ENCODE measurements around the gene SERPINE1.
"Not testable (repeated sequence)": the region's sequence is repeated elsewhere in the genome, so short reads cannot be mapped to it uniquely, and the experiment has no call there.

Gene SERPINE1

DNA sequence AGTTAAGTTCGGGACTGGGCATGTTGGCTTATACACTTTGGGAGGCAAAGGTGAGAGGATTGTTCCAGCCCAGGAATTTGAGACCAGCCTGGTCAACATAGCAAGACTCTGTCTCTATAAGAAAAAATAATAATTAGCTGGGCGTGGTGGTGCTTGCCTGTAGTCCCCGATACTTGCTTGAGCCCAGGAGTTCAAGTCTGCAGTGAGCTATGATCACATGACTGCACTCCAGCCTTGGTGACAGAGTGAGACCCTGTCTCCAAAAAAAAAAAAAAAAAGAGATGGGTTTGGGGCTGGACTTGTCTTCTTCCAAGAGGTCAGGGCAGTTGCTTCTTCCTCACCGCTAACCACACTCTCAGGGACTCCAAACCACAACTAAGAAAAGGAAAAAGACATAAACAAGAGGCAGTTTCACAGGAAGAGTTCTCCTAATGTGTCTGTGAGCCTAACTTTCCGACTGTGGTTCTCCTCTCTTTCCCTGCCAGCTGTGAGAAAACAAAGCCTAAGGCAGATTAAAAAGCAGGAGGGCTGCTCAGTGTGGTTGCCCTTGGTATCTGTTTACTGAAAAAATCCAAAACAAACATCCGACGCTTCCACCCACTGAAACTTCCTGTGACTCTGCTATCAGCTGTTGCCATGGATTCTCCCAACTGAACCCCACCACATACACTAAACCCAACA, 2.4 kb upstream of the SERPINE1 start:
- DNase-seq (ENCODE audit: low read depth): no peak

DNA sequence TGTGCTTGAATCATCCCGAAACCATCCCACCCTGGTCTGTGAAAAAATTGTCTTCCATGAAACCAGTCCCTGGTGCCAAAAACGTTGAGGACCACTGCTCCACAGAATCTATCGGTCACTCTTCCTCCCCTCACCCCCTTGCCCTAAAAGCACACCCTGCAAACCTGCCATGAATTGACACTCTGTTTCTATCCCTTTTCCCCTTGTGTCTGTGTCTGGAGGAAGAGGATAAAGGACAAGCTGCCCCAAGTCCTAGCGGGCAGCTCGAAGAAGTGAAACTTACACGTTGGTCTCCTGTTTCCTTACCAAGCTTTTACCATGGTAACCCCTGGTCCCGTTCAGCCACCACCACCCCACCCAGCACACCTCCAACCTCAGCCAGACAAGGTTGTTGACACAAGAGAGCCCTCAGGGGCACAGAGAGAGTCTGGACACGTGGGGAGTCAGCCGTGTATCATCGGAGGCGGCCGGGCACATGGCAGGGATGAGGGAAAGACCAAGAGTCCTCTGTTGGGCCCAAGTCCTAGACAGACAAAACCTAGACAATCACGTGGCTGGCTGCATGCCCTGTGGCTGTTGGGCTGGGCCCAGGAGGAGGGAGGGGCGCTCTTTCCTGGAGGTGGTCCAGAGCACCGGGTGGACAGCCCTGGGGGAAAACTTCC, 784 bp upstream of the SERPINE1 start:
- no peak for DNase-seq (ENCODE audit: low read depth)

DNA sequence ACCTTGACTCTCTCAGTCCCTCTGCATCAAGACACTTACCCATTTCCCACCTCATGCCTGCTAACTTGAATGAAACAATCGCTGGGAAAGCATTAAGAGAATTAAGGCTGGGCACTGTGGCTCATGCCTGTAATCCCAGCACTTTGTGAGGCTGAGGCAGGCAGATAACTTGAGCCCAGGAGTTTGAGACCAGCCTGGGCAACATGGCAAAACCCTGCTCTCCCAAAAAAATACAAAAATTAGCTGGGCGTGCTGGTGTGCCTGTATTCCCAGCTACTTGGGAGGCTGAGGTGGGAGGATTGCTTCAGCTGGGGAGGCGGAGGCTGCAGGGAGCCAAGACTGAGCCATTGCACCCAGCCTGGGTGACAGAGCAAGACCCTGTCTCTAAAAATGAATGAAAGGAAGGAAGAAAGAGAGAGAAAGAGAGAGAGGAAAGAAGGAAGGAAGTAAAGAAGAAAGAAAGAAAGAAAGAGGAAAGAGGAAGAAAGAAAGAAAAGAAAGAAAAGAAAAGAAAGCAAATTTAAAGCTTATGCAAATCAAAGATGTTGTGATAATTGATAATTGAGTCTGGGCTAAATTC, 646 bp downstream of the SERPINE1 start:
- no peak for DNase-seq (ENCODE audit: low read depth)

DNA sequence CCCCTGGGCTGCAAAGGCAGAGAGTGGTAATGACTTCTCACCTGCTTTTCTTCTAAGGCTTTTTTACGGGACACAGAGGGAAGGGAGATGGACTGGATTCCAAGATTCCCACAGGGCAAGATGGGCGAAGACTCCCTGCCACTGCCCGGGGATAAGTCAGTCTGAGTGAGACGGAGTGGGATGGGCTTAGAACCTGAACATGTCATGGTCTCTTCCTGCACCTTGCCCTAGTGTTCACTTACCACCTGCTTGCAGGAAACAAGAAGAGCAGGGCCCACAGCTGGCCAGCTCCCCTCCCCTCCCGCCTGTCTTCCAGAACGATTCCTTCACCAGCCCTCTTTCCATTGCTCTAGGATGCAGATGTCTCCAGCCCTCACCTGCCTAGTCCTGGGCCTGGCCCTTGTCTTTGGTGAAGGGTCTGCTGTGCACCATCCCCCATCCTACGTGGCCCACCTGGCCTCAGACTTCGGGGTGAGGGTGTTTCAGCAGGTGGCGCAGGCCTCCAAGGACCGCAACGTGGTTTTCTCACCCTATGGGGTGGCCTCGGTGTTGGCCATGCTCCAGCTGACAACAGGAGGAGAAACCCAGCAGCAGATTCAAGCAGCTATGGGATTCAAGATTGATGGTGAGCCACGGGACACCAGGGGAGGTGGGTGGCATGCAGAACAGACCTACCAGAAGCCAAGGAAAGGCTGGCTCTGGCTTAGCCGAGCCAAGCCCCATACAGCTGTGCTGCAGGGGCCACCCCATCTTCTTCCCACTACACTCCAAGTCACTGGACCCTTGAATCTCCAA, 1.3 kb downstream of the SERPINE1 start:
- DNase-seq (ENCODE audit: low read depth): no peak

DNA sequence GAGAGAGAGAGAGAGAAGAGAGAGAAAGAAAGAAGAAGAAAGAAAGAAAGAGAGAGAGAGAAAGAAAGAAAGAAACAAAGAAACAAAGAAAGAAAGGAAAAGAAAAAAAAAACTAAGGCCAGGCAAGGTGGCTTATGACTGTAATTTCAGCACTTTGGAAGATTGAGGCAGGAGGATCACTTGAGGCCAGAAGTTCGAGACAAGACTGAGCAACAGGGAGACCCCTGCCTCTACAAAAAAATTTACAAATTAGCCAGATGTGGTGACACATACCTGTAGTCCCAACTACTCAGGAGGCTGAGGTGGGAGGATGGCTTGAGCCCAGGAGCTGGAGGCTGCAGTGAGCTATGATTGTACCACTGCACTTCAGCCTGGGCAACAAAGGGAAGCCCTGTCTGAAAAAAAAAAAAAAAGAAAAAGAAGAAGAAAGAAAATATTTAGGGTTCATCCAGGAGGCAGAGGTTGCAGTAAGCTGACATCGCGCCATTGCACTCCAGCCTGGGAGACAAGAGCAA, 2.8 kb downstream of the SERPINE1 start:
- no peak for DNase-seq (ENCODE audit: low read depth)

DNA sequence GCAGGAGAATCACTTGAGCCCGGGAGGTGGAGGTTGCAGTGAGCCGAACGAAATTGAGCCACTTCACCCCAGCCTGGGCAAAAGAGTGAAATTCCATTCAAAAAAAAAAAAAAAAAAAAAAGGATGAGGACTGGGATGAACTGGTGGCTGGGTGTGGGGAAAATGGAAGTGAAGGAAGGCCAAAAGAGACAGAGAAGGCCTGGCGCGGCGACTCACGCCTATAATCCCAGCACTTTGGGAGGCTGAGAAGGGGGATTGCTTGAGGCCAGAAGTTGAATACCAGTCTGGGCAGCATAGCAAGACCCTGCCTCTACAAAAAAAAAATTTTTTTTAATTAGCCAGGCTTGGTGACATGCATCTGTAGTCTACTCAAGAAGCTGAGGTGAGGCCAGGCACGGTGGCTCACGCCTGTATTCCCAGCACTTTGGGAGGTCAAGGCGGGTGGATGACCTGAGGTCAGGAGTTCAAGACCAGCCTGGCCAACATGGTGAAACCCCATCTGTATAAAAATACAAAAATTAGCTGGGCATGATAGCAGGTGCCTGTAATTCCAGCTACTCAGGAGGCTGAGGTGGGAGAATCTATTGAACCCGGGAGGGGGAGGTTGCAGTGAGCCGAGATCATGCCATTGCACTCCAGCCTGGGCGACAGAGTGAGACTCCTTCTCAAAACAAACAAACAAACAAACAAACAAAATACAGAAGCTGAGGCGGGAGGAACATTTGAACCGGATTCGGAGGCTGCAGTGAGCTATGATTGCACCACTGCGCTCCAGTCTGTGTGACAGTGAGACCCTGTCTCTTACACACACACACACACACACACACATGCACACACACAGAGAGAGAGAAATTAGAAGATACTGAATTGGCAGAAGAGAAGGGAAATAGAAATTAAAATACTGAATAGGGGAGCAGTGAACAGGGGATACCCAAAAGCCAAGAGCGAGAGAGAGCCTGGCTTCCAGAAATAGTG, 6.0 kb downstream of the SERPINE1 start:
- not testable (repeated sequence) for DNase-seq (ENCODE audit: low read depth)

DNA sequence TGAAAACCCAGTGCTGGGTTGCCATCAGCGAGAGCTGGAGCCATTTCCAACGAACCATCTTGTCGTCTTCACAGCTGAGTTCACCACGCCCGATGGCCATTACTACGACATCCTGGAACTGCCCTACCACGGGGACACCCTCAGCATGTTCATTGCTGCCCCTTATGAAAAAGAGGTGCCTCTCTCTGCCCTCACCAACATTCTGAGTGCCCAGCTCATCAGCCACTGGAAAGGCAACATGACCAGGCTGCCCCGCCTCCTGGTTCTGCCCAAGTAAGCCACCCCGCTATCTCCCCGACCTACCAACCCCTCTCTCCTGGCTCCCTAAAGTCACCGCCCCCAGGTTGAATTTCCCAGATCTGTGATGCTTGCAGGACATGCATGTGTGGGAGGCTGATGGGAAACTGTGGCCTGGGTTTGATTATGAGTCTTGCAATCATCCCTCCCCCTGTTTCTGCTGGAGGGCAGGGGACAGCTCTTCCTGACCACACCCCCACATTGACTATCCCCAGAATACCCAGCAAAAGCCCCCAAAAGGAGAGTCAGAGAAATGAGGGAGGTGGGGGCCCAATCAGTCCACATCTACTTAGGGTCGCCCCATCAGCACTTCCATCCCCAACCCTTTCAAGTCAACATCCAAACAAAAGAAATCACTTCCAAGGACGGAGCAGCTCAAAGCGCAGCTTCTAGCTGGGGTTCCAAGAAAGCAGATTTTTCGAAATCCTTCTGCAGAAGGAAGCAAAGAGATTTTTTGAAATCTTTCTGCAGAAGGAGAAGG, 6.9 kb downstream of the SERPINE1 start:
- DNase-seq (ENCODE audit: low read depth): no peak

DNA sequence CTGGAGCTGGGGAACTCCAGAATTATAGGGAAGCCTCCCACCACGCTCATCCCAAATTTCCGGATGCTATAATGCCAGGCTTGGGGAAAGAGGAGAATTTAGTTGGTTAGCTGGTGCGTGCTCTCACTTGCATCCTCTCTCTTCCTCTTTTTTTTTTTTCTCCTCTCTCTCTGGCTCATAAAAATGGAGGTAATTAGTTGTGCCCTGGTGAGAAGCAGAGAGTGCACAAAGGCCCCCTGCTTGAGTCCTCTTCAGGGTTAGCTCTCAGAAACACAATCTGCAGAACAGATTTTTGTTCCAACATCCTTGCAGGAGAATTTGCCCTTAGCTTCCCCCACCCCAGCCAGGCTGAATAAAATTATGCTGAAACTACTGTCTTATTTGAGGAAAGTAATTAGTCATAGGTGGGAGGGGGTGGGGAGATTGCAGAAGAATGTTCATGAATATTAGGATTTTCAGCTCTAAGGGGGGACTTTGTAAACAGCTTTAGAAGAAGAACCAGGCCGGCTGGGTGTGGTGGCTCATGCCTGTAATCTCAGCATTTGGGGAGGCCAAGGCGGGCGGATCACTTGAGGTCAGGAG, 7.6 kb downstream of the SERPINE1 start:
- DNase-seq (ENCODE audit: low read depth): no peak

DNA sequence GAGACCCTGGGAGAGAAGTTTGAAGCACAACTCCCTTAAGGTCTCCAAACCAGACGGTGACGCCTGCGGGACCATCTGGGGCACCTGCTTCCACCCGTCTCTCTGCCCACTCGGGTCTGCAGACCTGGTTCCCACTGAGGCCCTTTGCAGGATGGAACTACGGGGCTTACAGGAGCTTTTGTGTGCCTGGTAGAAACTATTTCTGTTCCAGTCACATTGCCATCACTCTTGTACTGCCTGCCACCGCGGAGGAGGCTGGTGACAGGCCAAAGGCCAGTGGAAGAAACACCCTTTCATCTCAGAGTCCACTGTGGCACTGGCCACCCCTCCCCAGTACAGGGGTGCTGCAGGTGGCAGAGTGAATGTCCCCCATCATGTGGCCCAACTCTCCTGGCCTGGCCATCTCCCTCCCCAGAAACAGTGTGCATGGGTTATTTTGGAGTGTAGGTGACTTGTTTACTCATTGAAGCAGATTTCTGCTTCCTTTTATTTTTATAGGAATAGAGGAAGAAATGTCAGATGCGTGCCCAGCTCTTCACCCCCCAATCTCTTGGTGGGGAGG, 10.8 kb downstream of the SERPINE1 start:
- DNase-seq (ENCODE audit: low read depth): no peak

DNA sequence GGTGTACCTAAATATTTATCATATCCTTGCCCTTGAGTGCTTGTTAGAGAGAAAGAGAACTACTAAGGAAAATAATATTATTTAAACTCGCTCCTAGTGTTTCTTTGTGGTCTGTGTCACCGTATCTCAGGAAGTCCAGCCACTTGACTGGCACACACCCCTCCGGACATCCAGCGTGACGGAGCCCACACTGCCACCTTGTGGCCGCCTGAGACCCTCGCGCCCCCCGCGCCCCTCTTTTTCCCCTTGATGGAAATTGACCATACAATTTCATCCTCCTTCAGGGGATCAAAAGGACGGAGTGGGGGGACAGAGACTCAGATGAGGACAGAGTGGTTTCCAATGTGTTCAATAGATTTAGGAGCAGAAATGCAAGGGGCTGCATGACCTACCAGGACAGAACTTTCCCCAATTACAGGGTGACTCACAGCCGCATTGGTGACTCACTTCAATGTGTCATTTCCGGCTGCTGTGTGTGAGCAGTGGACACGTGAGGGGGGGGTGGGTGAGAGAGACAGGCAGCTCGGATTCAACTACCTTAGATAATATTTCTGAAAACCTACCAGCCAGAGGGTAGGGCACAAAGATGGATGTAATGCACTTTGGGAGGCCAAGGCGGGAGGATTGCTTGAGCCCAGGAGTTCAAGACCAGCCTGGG, 11.4 kb downstream of the SERPINE1 start:
- peak; percentile 88 for DNase-seq (ENCODE audit: low read depth)

DNA sequence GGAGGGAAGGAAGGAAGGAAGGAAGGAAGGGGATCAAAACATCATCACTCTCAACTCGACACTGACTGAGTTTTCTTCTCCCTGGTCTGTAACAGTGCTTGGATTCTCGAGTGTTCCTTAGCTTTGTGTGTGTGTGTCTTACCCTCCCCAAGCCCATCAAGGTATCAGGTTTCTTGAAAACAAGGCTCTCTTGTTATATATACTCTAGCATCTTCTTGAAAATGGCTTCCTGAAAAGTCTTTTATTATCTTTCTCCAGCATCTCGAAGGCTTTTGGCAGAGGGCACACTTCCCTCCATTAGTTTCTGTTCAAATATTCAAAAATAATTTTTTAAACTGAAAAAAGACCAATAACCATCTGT, 13.4 kb downstream of the SERPINE1 start:
- no peak for DNase-seq (ENCODE audit: low read depth)

DNA sequence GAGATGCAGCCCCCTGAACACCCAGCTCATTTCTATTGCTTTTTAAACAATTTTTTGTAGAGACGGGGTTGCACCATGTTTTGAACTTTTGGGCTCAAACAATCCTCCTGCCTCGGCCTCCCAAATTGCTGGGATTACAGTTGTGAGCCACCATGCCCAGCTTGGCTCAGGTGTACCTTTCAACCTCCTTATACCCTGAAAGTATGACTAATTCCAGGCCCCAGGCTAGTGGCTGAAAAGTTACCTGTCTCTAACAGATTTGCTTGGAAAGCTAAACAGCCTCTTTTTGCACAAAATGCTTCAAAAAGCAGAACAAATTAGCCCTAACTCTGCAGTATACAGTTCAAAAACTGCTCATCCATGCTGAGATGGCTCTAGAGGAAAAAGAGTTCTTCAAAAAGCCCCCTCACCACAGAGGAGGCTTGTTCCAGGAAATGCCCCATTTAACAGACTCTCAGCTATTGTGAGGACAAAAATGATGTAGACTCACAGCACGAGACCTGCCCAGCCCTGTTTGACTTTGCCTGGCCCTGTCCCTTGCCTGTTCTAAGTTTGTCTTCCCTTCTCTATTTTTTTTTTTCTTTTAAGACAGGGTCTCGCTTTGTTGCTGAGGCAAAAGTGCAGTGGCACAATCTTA, 14.0 kb downstream of the SERPINE1 start:
- no peak for DNase-seq (ENCODE audit: low read depth)

DNA sequence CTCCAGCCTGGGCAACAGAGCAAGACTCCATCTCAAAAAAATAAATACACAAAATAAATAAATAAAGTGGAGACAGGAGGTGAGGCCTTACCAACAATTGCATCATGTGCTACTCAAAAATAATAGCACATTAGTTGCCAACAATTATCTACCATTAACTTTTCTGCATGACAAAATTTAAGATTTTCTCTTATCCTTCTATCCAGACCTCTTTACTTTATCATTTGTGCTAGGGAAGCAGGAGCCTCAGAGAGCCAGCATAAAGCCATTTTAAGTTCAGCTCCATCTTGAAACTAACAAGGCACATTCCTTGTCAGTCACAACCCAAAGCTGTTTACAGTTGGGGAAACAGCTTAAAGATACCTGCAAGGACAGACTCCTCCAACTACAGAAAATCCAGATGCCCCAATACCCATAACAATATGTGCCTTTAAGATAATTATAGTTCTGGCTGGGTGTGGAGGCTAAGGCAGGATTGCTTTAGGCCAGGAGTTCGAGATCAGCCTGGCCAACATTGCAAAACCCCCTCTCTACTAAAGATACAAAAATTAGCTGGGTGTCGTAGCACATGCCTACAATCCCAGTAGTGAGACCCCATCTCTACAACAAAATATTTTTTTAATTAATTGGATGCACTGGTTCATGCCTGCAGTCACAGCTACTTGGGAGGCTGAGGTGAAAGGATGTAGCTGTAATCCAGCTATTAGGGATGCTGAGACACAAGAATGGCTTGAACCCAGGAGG, 25.2 kb downstream of the SERPINE1 start:
- DNase-seq (ENCODE audit: low read depth): no peak

DNA sequence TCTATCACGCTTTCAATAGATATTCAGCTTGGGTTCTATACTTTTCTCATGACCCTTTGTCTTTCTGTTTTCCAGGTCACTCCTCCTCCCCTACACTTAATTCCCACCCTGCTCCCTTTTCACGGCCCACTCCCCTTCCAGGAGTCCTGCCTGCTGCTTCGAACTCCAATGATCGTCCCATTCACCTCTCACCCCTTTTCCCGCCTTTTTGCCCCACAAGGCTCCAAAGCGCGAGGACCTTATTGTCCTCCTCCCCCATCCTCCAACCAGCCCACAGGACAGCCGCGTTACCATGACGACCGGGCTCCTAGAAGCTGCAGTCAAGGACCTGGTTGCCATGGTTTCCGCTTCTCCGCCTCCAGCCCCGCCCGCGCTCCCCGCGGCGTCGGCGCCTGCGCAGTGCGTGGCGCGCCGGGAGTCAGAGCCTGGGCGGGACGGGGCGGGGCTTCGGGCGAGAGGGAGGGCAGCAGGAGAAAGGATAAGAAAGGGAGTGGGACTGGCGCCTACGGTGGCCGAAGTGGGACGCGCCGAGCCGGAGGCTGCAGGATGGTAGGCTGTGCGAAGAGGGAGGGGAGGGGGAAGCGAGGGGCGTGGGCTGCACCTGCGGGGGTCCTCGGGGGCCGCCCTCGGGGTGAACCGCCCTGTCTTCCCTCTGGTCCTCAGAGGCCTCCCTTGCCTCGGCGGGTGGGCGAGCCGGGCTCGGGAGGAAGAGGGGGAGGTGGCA, 27.2 kb downstream of the SERPINE1 start, which contains the start of gene AP1S1:
AP1S1 (plus strand) TSS at position 508 of the 724 bp plus-strand sequence; CDS start at position 547, 39 bp downstream.
- DNase-seq (ENCODE audit: low read depth): peak; percentile 92

DNA sequence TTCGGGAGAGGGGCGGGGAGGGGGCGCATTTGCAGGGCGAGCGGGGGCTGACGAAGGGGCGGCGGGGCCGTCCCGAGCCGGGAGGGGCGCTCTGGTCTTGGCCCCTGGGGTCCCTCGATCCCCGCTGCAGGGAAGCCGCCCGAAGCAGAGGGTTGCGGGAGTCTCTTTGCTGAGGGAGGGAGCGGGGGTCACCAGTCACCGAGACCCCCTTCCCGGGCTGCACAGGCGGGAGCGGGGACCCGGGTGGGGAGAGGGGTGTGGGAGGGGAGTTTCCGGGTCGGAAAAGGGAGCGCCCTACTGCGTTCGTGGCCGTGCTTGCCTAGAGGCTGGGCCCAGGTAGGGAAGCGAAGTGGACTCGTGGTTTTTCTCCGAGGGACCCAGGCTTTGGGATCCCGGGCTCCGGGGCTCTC, 27.8 kb downstream of the SERPINE1 start:
- DNase-seq (ENCODE audit: low read depth): no peak

DNA sequence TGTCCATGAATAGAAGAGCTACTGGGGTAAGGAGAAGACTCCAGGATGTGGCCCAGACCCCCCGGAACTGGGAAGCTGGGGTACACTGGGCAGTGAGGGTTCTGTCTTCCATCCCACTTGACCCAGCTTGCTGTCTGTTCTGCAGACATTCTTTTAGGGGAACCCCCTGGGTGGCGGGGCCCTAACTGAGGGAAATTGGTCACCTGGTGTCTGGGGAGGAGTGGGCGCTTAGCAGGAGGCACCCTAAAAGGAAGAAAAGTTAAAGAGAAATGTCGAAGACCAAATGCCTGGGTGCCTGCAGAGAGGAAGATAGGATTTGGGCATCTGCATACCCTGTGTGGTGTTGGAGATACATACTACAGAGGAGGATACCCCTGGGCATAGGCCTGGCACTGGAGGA, 28.4 kb downstream of the SERPINE1 start:
- no peak for DNase-seq (ENCODE audit: low read depth)

DNA sequence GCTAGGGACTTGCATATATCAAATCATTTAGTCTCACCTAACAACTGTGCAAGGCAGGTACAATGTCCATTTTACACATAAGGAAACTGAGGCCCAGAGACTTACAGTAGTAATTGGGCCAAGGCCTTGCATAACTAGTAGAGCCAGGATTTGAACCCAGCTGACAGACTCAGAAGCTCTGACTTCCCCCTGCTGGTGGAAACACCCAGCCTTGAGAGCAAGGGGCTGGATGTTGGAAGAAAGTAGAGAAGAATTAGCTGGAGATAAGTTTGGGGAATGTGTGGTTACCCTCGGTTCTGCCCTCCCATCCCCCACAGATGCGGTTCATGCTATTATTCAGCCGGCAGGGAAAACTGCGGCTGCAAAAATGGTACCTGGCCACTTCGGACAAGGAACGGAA, 29.4 kb downstream of the SERPINE1 start:
- no peak for DNase-seq (ENCODE audit: low read depth)

Measured in stimulated activated CD4-positive, alpha-beta T cell treated with anti-CD3 and anti-CD28 coated beads, Interleukin-2, amount 100 ng/mL, for 4 hours (primary cell).